ENCODE results near the gene ALK.

- TF ChIP-seq POLR2A (IDR thresholded peaks at IDR 0.05; ENCODE audit: low read length): no peak
- TF ChIP-seq CTCF (IDR thresholded peaks at IDR 0.05): no peak
- TF ChIP-seq SREBF2 (IDR thresholded peaks at IDR 0.05): no peak
- no peak for TF ChIP-seq CEBPB (IDR thresholded peaks at IDR 0.05)
- no peak for TF ChIP-seq RAD21 (conservative IDR thresholded peaks at IDR 0.05 in 1 of 2, IDR thresholded peaks at IDR 0.05 in 1 of 2)
- TF ChIP-seq MYC (IDR thresholded peaks at IDR 0.05; ENCODE audit: borderline replicate concordance, low read length): no peak
- no peak for TF ChIP-seq CBX8 (IDR thresholded peaks at IDR 0.05)
Observed at GRCh38 chr2:29549069-29549380, 372.4 kb downstream of the ALK start.

All from A549 (cell line).